Caco-2 (cell line): ENCODE data around the gene GSG1L. TPM values are rescaled to one million over a fixed set of nuclear protein-coding genes. Genes with fewer than 3 reads are reported as not detected.

ENCODE experiments used
- BruUV-seq: library from RNA; stranded (reverse); fragments of 400-500 nt; replicated peaks from 2 replicates; lab custom pipeline; 2021; lab: Mats Ljungman, UMichigan
- CTCF ChIA-PET: fragments of 300-600 bp; sonication (Branson Sonifier 250); formaldehyde crosslinking; loops from one replicate; lab custom pipeline; 2022; ENCODE audit warnings: antibody characterized with exemption; lab: Charles Lee
- POLR2A ChIA-PET: fragments of 300-600 bp; sonication (Branson Sonifier 250); formaldehyde crosslinking; loops from one replicate; lab custom pipeline; 2022; ENCODE audit warnings: antibody characterized with exemption; lab: Charles Lee
- DNase-seq, 2 experiments: peaks; one replicate each; pipeline versions ENCODE4 v3.0.0 to v3.0.0-alpha.2; 2020 to 2022
- H3K27me3 ChIP-seq: replicated peaks from 2 replicates; pipeline ENCODE4 v1.6.0; 2011; ENCODE audit warnings: low read length; ENCODE audit not compliant: control insufficient read depth, insufficient read depth
- H3K36me3 ChIP-seq: 2 replicates; pipeline ENCODE4 v1.5.1; 2011; ENCODE audit warnings: low read length; ENCODE audit not compliant: control insufficient read depth, insufficient read depth
- H3K4me1 ChIP-seq: fragments of 250-450 bp; sonication (Bioruptor Pico); 2 replicates; pipeline ENCODE4 v1.5.1; 2020; ENCODE audit warnings: mild to moderate bottlenecking
- H3K4me3 ChIP-seq: 2 replicates; pipeline ENCODE4 v1.5.1; 2011; ENCODE audit warnings: low read depth, mild to moderate bottlenecking, control low read depth, low read length
- H3K9me3 ChIP-seq: fragments of 250-450 bp; sonication (Bioruptor Pico); 2 replicates; pipeline ENCODE4 v1.5.1; 2020; ENCODE audit warnings: mild to moderate bottlenecking, moderate library complexity
- H3K27ac Mint-ChIP-seq: one replicate; pipeline ENCODE4 v1.8.0; 2022; ENCODE audit warnings: mixed read lengths; ENCODE audit not compliant: unreplicated experiment
- H3K27me3 Mint-ChIP-seq: one replicate; pipeline ENCODE4 v1.8.0; 2022; ENCODE audit warnings: mixed read lengths; ENCODE audit not compliant: insufficient read depth, unreplicated experiment
- H3K36me3 Mint-ChIP-seq: one replicate; pipeline ENCODE4 v1.8.0; 2022; ENCODE audit warnings: mild to moderate bottlenecking, mixed read lengths; ENCODE audit not compliant: insufficient read depth, unreplicated experiment
- H3K4me1 Mint-ChIP-seq: one replicate; pipeline ENCODE4 v1.8.0; 2022; ENCODE audit warnings: low read depth, mixed read lengths; ENCODE audit not compliant: unreplicated experiment
- H3K4me3 Mint-ChIP-seq: one replicate; pipeline ENCODE4 v1.8.0; 2022; ENCODE audit warnings: mild to moderate bottlenecking, moderate library complexity, mixed read lengths; ENCODE audit not compliant: unreplicated experiment
- H3K9me3 Mint-ChIP-seq: one replicate; pipeline ENCODE4 v1.8.0; 2022; ENCODE audit warnings: mixed read lengths; ENCODE audit not compliant: unreplicated experiment
- CTCF ChIP-seq, 2 experiments: fragments of 200-600 bp in 1 of 2; IDR thresholded peaks; 1 replicate in 1 of 2; 2 replicates in 1 of 2; pipeline versions ENCODE4 v1.5.1 to v1.8.0; 2011 to 2022; ENCODE audit warnings: antibody characterized with exemption in 1 of 2, control low read depth in 1 of 2, inconsistent platforms in 1 of 2, low read depth in 1 of 2, low read length in 1 of 2, mild to moderate bottlenecking in 1 of 2, moderate library complexity in 1 of 2; ENCODE audit not compliant: insufficient read depth in 1 of 2, severe bottlenecking in 1 of 2, unreplicated experiment in 1 of 2
- intact Hi-C: fragments of 100-400 bp; cut with micrococcal nuclease; formaldehyde crosslinking; loops from one replicate; pipeline ENCODE4 v1.10.0; 2022; ENCODE audit not compliant: unreplicated experiment
- total RNA-seq: library from RNA; stranded (reverse); gene quantifications from 2 replicates; pipeline ENCODE4 v1.2.3, GENCODE V29; 2022

The GSG1L gene
- total RNA-seq, 1 experiment from 2014 or later, result not detected

GRCh38 chr16:27760789-27761176 lies 302.7 kb downstream of the GSG1L start:
- H3K4me1 Mint-ChIP-seq, result no peaks in the 10 kb centered on the region

GRCh38 chr16:27759967-27760788 lies 303.3 kb downstream of the GSG1L start:
- Mint-ChIP-seq H3K27ac (no peak overlapping the region), H3K36me3 (peaks cover 5% of the 10 kb centered on the region), H3K9me3 (no peaks in the 10 kb centered on the region), H3K27me3 (no peaks in the 10 kb centered on the region), H3K4me1 (no peaks in the 10 kb centered on the region), H3K4me3 (no peak overlapping the region)
- DNase-seq, result no peak
- no peaks in the 10 kb centered on the region for H3K9me3 ChIP-seq
- H3K27me3 ChIP-seq, result no peaks in the 10 kb centered on the region
- BruUV-seq, result no TSS peak
- CTCF ChIA-PET, result no interaction called here
- H3K4me3 ChIP-seq, result no peak overlapping the region
- POLR2A ChIA-PET, result no interaction called here
- no peaks in the 10 kb centered on the region for H3K4me1 ChIP-seq
- intact Hi-C loops, result no loop called here
- no peak for TF ChIP-seq CTCF (IDR thresholded peaks at IDR 0.05; ENCODE audit: insufficient read depth in 1 of 2, low read depth in 1 of 2, low read length in 1 of 2, severe bottlenecking in 1 of 2, unreplicated experiment in 1 of 2)
- H3K36me3 ChIP-seq, result no peaks in the 10 kb centered on the region; the same call in none of the 2 replicates

More at GRCh38 chr16:27760789-27761176, 302.7 kb downstream of the GSG1L start:
- Histone ChIP-seq H3K4me3 (no peak overlapping the region), H3K27me3 (no peaks in the 10 kb centered on the region), H3K4me1 (no peaks in the 10 kb centered on the region), H3K36me3 (no peaks in the 10 kb centered on the region; the same call in none of the 2 replicates), H3K9me3 (no peaks in the 10 kb centered on the region)
- Mint-ChIP-seq H3K27me3 (no peaks in the 10 kb centered on the region), H3K27ac (no peak overlapping the region), H3K4me3 (no peak overlapping the region), H3K9me3 (no peaks in the 10 kb centered on the region), H3K36me3 (peaks cover 5% of the 10 kb centered on the region)
- TF ChIP-seq CTCF (IDR thresholded peaks at IDR 0.05; ENCODE audit: insufficient read depth in 1 of 2, low read depth in 1 of 2, low read length in 1 of 2, severe bottlenecking in 1 of 2, unreplicated experiment in 1 of 2), result no peak
- intact Hi-C loops, result no loop called here
- no peak for DNase-seq
- BruUV-seq, result no TSS peak
- CTCF ChIA-PET, result no interaction called here
- POLR2A ChIA-PET, result no interaction called here

- H3K9me3 ChIP-seq, result no peaks in the 10 kb centered on the region
- H3K27ac Mint-ChIP-seq, result no peak overlapping the region
- no peak overlapping the region for H3K4me3 ChIP-seq
- DNase-seq, result no peak
- ChIA-PET POLR2A (no interaction called here), CTCF (no interaction called here)
- no peaks in the 10 kb centered on the region for H3K4me1 ChIP-seq
- TF ChIP-seq CTCF (IDR thresholded peaks at IDR 0.05; ENCODE audit: insufficient read depth in 1 of 2, low read depth in 1 of 2, low read length in 1 of 2, severe bottlenecking in 1 of 2, unreplicated experiment in 1 of 2), result no peak
- BruUV-seq, result no TSS peak
- H3K27me3 ChIP-seq, result no peaks in the 10 kb centered on the region
- intact Hi-C loops, result no loop called here
- no peak overlapping the region for H3K4me3 Mint-ChIP-seq
- H3K4me1 Mint-ChIP-seq, result no peaks in the 10 kb centered on the region
- H3K27me3 Mint-ChIP-seq, result no peaks in the 10 kb centered on the region
- no peaks in the 10 kb centered on the region; the same call in 1 of the 2 replicates for H3K36me3 ChIP-seq
- no peaks in the 10 kb centered on the region for H3K9me3 Mint-ChIP-seq
- peaks cover 5% of the 10 kb centered on the region for H3K36me3 Mint-ChIP-seq
These were observed 304.1 kb downstream of the GSG1L start for GRCh38 chr16:27759301-27759871.
